Measurements from ENCODE around the gene C14orf93.
"Not testable (repeated sequence)": the region's sequence is repeated elsewhere in the genome, so short reads cannot be mapped to it uniquely, and the experiment has no call there.

The C14orf93 gene

DNA sequence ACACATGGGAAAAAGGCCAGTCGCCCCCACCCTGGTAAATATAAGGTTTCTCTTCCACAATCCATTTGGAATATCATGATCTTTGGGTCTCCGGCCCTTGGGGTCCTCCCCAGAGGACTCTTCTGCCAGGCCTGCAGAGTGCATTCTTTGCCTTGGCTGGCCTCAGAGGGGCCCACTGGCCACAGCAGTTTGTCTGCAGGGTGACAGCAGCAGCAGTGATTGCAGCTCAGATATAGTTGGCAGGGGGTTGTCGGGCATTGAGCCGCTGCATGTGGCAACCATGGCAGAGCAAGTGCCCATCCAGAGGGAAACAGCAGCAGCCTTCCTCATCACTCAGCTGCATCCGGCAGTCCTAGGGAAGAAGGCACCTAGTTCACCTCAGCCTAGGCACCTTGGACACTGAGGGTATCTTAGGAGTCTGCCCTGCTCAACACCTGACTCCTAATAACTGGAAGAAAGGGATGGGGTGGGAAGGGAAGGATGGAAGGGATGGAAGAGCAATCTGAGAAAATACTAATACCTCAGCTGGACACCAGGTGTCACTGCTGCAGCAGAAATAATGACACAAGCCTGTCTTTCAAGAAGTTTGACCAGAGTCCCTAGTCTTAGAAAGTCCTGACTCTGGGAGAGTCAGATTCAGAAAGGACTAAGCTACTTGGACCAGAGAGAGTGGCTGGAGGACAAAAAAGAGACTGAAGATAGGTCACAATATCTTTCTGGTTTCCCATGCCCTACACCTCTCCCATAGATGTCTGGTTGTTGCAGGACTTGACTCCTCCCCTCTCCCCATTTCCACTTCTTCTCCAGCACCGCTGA is 36.5 kb downstream of the C14orf93 start:
- DNase-seq (ENCODE audit: low spot score), result peak; percentile 52

DNA sequence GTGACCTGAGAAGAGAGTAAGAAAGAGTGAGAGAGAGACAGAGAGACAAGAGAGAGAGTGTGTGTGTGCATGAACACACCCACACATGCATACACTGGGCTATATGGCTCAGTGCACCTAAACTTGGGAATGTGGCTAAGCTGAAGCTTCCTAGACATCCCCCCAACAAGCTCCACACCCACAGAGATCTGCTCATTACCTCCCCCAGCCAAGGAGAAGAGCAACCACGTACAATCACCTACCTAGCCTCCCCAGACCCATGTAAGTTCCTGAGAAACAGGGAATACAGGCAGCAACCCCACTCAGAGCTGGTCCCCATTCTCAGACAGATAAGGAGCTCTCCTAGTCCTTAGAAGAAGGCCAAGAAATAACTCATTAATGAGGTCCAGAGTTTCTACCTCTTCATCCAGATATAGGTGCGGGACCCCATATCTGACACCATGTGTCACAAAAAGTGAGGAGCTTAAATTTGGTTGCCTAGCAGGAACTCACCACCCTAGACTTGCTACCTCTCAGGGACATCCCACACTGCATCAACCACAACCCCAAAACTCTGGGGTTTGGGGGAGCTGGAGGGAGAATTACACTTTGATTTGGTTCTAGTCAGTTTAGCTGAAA is 37.5 kb downstream of the C14orf93 start:
- no peak for DNase-seq (ENCODE audit: low spot score)

DNA sequence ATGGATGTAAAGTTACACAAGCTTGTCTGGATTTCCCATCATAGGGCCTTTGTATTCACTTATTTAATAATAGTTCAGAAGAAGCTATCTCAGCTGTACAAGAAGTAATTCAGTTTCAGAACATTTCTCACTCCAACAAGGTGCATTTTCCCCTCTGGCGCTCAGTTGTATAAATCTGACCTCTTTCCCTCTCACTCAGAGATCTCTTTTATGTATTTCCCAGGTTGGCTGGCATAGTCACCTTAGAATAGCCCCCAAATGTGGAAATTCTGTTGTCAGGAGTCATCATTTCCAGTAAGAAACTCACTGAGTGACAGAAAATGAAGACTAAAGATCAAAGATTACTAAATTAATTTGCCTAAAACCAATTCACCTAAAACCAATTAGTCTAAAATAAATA is 38.8 kb downstream of the C14orf93 start:
- no peak for DNase-seq (ENCODE audit: low spot score)

DNA sequence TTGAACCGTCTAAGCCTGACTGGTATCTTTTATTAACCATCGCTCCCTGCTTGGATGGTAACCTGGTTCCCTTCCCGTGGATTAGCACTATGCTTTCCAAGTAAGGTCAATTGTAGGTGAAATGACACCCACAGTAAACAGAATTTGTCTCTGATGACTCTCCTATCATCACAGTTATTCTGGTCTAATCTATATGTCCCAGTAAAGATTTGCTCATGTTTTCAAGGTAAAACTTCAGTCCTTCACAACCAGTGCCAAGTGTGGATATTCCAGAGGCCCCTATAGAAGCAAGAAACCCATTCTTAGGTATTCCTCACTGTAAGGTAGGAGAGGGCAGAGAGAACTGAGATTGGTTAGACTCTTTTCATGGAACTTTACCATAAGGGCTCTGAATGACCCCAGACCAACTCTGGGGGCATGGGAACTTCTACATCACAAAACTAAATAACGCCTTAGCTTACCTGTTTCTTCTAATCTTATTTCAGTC is 43.1 kb downstream of the C14orf93 start:
- no peak for DNase-seq (ENCODE audit: low spot score)

DNA sequence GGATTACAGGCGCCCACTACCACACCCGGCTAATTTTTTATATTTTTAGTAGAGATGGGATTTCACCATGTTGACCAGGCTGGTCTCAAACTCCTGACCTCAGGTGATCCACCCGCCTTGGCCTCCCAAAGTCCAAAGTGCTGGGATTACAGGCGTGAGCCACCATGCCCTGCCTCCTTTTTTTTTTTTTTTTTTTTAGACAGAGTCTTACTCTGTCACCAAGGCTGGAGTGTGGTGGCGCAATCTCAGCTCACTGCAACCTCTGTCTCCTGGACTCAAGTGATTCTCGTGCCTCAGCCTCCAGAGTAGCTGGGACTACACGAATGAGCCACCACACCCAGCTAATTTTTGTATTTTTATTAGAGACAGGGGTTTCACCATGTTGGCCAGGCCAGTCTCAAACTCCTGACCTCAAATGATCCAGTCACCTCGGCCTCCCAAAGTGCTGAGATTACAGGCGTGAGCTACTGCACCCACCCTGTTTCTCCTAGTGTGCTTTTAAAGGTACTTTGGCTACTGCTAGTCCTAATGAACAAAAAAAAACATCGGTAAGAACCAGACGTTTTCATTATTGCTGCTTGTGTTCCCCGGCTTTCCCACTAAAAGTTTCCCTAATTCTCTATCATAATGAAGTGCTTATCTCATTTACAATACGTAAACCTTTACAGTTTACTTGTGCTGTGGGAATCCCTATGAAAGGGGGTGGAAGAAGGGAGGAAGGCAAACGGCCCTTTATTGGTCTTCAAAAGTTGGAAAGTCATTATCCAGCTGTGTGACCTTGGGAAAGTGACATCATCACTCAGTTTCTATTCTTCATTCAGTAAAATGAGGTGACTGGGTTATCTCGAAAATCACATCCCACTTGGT is 43.8 kb downstream of the C14orf93 start:
- not testable (repeated sequence) for DNase-seq (ENCODE audit: low spot score)

DNA sequence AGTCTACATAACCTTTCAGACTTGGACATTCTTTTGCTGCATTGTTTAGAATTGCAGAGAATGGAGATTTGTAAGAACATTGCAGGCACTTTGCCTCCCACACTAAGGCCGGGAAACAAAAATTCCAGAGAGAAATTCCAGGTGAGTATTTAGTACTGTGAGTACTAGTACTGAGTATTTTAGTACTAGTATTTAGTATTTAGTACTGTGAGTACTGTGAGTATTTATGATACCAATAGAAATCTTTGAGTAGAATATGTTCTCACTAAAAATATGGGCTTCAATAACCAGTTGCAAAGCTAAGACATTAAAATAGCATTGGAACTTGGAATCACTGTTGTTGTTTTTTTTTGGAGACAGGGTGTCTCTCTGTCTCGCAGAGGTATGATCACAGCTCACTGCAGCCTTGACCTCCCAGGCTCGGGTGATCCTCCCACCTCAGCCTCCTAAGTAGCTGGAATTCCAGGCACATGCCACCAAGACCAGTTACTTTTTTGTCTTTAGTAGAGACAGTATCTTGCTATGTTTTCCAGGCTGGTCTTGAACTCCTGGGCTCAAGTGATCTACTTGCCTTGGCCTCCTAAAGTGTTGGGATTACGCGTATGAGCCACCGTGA is 47.8 kb downstream of the C14orf93 start:
- DNase-seq (ENCODE audit: low spot score), result no peak

DNA sequence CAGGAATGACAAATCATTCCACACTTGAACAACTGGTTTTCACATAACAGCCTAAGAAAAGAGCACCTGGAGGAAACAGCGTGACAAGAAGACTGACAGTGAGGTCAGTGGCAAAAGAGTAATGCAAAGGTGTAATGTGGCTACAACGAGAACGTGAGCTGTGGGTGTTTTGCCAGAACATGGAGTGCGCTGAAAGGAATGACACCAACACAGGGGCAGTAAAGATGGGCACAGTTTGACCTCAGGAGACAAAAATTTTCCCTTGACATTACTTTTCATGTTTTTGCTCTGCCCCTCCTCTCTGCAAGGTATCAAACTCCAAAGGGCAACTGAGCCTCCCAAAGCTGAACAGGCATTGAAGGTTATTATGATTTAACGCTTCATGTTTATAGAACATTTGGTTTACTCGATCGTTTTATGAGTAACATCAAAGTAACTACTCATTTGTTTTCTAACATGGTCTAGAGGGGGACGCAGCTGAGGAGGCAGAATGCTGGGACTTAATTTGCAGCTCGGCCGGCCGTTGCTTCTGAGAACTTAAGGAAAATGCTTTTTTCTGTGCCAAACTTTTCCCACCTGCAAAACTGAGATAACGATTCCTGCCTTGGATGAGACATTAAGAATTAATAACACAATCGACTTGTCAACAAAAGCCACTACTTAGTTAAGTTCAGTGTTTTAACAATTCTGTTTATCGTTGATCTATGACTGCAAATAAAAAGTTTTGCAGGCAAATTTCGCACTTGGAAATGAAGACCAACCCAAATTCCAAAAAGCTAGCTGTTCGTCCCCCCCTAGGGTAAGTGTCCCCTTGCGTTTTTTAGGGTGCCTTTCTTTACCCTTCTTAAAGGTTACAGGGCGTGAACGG is 54.0 kb downstream of the C14orf93 start:
- no peak for DNase-seq (ENCODE audit: low spot score)

DNA sequence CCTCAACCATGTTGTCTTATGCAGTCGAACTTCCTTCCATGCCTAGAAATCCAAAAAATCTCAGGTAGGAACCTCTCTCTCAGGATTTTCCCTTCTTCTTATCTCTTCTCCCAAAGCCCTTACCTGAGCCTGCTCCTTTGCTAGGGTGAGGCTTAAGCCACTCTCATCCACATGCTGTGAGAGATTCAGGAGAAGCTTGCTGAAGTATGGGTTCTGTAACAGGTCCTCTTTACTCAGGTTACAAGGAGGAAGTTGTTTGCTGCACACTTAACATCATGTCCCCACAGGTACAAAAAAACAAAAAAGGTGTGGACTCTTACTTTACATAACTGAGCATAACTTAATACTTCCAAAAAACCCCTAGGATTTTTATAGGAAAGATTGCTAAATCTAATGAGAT is 57.5 kb downstream of the C14orf93 start:
- no peak for DNase-seq (ENCODE audit: low spot score)

DNA sequence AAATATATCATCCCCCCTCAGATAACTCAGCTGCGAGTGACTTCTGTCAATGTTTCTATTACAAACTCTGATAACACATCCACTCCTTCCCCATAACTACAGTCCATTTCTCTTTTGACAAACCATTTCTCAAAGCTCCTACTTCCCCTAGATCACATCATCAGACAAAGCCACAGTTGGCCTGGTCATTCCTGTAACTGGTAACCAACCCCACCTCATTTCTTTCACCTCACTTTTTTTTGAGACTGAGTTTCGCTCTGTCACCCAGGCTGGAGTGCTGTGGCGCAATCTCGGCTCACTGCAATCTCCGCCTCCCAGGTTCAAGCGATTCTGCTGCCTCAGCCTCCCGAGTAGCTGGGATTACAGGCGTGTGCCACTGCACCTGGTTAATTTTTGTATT is 58.1 kb downstream of the C14orf93 start:
- DNase-seq (ENCODE audit: low spot score), result not testable (repeated sequence)

DNA sequence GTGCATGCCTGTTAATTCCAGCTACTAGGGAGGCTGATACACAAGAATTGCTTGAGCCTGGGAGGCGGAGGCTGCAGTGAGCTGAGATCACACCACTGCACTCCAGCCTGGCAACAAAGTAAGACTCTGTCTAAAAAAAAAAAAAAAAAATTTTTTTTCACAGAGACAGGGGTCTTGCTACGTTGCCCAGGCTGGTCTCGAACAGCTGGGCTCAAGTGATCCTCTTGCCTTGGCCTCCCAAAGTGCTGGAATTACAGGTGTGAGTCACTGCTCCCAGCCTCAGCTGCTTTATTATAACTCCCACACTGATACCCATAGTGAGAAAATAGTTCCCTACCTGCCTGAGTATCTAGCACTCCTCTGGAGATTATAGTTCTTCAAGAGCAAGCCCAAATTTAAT is 64.3 kb downstream of the C14orf93 start:
- DNase-seq (ENCODE audit: low spot score), result no peak

DNA sequence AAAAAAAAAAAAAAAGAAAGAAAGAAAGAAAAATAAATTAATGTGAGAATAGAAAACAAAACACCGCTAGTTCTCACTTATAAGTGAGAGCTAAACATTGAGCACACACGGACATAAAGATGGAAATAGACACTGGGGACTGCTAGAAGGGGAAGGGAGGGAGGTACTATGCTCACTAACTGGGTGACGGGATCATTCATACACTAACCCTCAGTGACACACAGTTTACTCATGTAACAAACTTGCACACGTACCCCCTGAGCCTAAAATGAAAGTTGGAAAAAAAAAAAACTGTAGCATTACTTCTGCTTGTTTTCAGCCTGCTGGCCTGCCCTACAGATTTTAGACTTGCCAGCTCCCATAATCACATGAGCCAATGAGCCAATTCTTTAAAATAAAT is 70.3 kb downstream of the C14orf93 start:
- DNase-seq (ENCODE audit: low spot score), result no peak

Measured in CD4-positive, alpha-beta T cell treated with Interleukin-2 at 100 ng/mL for 4 hours (primary cell).